SK-N-SH treated with all-trans-retinoic acid at 6 μM for 48 hours (cell line): ENCODE measurements around the gene CIBAR2.

Source experiments
- ATAC-seq: fragments of 200-7000 bp; cut with Tn5 transposase; 3 replicates; pipeline ENCODE4 v1.9.1; 2020; ENCODE audit warnings: mild to moderate bottlenecking, moderate library complexity
- ARNTL ChIP-seq: fragments of 450-650 bp; formaldehyde crosslinking; IDR thresholded peaks from 2 replicates; pipeline ENCODE4 v1.5.0; 2020; ENCODE audit warnings: low read depth, mild to moderate bottlenecking, moderate library complexity, borderline replicate concordance
- BACH2 ChIP-seq: fragments of 250-450 bp; sonication (Bioruptor Pico); IDR thresholded peaks from 2 replicates; pipeline ENCODE4 v1.9.0; 2021; ENCODE audit warnings: mild to moderate bottlenecking, borderline replicate concordance
- CREB5 ChIP-seq: fragments of 250-450 bp; sonication (Bioruptor Pico); IDR thresholded peaks from 2 replicates; pipeline ENCODE4 v1.5.1; 2020; ENCODE audit warnings: low read depth, mild to moderate bottlenecking, moderate library complexity
- CSDC2 ChIP-seq: fragments of 250-450 bp; sonication (Bioruptor Pico); IDR thresholded peaks from 2 replicates; pipeline ENCODE4 v1.5.0; 2020; ENCODE audit warnings: mild to moderate bottlenecking, moderate library complexity
- ESRRG ChIP-seq: fragments of 250-450 bp; sonication (Bioruptor Pico); IDR thresholded peaks from 2 replicates; pipeline ENCODE4 v1.6.1; 2021; ENCODE audit warnings: mild to moderate bottlenecking
- GLIS3 ChIP-seq: fragments of 250-450 bp; sonication (Bioruptor Pico); IDR thresholded peaks from 2 replicates; pipeline ENCODE4 v1.5.0; 2020; ENCODE audit warnings: mild to moderate bottlenecking, moderate library complexity
- ISL1 ChIP-seq: fragments of 250-450 bp; sonication (Bioruptor Pico); IDR thresholded peaks from 2 replicates; pipeline ENCODE4 v2.1.2; 2022; ENCODE audit warnings: mild to moderate bottlenecking, moderate library complexity
- OSR1 ChIP-seq: fragments of 250-450 bp; sonication (Bioruptor Pico); IDR thresholded peaks from 2 replicates; pipeline ENCODE4 v1.8.0; 2022; ENCODE audit warnings: moderate library complexity, mild to moderate bottlenecking, inconsistent platforms
- PATZ1 ChIP-seq: fragments of 250-450 bp; sonication (Bioruptor Pico); IDR thresholded peaks from 2 replicates; pipeline ENCODE4 v1.8.0; 2020; ENCODE audit warnings: mild to moderate bottlenecking, moderate library complexity, borderline replicate concordance
- POU6F1 ChIP-seq: fragments of 250-450 bp; sonication (Bioruptor Pico); IDR thresholded peaks from 2 replicates; pipeline ENCODE4 v1.8.0; 2021; ENCODE audit warnings: low read depth, mild to moderate bottlenecking, moderate library complexity, borderline replicate concordance
- PPARA ChIP-seq: fragments of 250-450 bp; sonication (Bioruptor Pico); IDR thresholded peaks from 2 replicates; pipeline ENCODE4 v1.5.0; 2020; ENCODE audit warnings: mild to moderate bottlenecking, borderline replicate concordance
- RARB ChIP-seq: fragments of 250-450 bp; sonication (Bioruptor Pico); IDR thresholded peaks from 2 replicates; pipeline ENCODE4 v1.8.0; 2021; ENCODE audit warnings: mild to moderate bottlenecking, moderate library complexity
- SNAI2 ChIP-seq: fragments of 250-450 bp; sonication (Bioruptor Pico); IDR thresholded peaks from 2 replicates; pipeline ENCODE4 v1.5.0; 2020; ENCODE audit warnings: mild to moderate bottlenecking, moderate library complexity
- TOX ChIP-seq: fragments of 250-450 bp; sonication (Bioruptor Pico); IDR thresholded peaks from 2 replicates; pipeline ENCODE4 v1.8.0; 2021; ENCODE audit warnings: mild to moderate bottlenecking, moderate library complexity, borderline replicate concordance
- ZC3H10 ChIP-seq: fragments of 250-450 bp; sonication (Bioruptor Pico); IDR thresholded peaks from 2 replicates; pipeline ENCODE4 v1.5.1; 2021; ENCODE audit warnings: mild to moderate bottlenecking, moderate library complexity
- ZFP3 ChIP-seq: fragments of 250-450 bp; sonication (Bioruptor Pico); IDR thresholded peaks from 2 replicates; pipeline ENCODE4 v1.5.0; 2020; ENCODE audit warnings: mild to moderate bottlenecking, moderate library complexity
- ZFP30 ChIP-seq: fragments of 450-650 bp; formaldehyde crosslinking; IDR thresholded peaks from 2 replicates; pipeline ENCODE4 v1.5.0; 2022; ENCODE audit warnings: mild to moderate bottlenecking, moderate library complexity
- ZNF565 ChIP-seq: fragments of 450-650 bp; formaldehyde crosslinking; conservative IDR thresholded peaks from 2 replicates; pipeline ENCODE4 v1.5.0; 2020; ENCODE audit warnings: low read depth, mild to moderate bottlenecking, moderate library complexity
- ZNF70 ChIP-seq: fragments of 450-650 bp; formaldehyde crosslinking; IDR thresholded peaks from 2 replicates; pipeline ENCODE4 v1.5.0; 2020; ENCODE audit warnings: mild to moderate bottlenecking, moderate library complexity
- ZNF8 ChIP-seq: fragments of 450-650 bp; formaldehyde crosslinking; IDR thresholded peaks from 2 replicates; pipeline ENCODE4 v1.5.0; 2020; ENCODE audit warnings: mild to moderate bottlenecking, moderate library complexity
- TF ChIP-seq, protein P1 (sequence below): fragments of 250-450 bp; sonication (Bioruptor Pico); IDR thresholded peaks from 2 replicates; pipeline ENCODE4 v1.5.1; 2021; ENCODE audit warnings: mild to moderate bottlenecking, moderate library complexity

Gene CIBAR2

GRCh38 chr16:85098565-85098964 lies 13.7 kb downstream of the CIBAR2 start (continued):
- TF ChIP-seq, protein P1, sequence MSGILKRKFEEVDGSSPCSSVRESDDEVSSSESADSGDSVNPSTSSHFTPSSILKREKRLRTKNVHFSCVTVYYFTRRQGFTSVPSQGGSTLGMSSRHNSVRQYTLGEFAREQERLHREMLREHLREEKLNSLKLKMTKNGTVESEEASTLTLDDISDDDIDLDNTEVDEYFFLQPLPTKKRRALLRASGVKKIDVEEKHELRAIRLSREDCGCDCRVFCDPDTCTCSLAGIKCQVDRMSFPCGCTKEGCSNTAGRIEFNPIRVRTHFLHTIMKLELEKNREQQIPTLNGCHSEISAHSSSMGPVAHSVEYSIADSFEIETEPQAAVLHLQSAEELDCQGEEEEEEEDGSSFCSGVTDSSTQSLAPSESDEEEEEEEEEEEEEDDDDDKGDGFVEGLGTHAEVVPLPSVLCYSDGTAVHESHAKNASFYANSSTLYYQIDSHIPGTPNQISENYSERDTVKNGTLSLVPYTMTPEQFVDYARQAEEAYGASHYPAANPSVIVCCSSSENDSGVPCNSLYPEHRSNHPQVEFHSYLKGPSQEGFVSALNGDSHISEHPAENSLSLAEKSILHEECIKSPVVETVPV (CRISPR knock-in tag), result no peak
- TF ChIP-seq TOX (no peak), ESRRG (CRISPR knock-in tag) (no peak), ZC3H10 (CRISPR knock-in tag) (no peak), ZFP30 (CRISPR knock-in tag) (no peak)

- TF ChIP-seq GLIS3 (CRISPR knock-in tag) (no peak), PPARA (CRISPR knock-in tag) (no peak), SNAI2 (no peak), ZC3H10 (CRISPR knock-in tag) (no peak), ISL1 (CRISPR knock-in tag) (no peak), ZFP30 (CRISPR knock-in tag) (no peak), RARB (no peak), POU6F1 (CRISPR knock-in tag) (no peak), ZNF8 (CRISPR knock-in tag) (no peak), ZNF565 (no peak), BACH2 (CRISPR knock-in tag) (no peak), ESRRG (CRISPR knock-in tag) (no peak), ZNF70 (CRISPR knock-in tag) (no peak), PATZ1 (no peak)
- TF ChIP-seq, protein P1 (CRISPR knock-in tag), result no peak
- no peak for ATAC-seq
Measured at GRCh38 chr16:85096921-85097320, 15.4 kb downstream of the CIBAR2 start.

DNA sequence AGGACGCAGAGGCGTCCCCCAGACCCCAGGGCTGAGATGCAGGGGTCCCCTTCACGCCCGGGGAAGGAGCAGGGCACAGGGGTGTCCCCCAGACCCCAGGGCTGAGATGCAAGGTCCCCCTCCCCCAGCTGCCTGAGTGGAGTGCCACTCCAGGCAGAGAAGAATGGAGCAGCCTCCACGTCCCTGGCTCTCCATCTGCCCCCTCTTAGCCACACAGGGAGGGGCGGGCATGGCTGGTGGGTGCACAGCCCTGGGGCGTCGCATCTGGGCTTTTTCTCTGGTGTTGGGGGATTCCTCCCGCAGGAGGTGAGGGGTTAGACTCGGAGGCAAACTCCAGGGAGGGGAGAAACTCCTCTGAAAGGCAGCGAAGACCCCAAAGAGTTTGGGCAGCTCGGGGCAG lies 17.5 kb downstream of the CIBAR2 start:
- no peak for TF ChIP-seq ZNF565
- TF ChIP-seq OSR1 (CRISPR knock-in tag), result no peak
- no peak for TF ChIP-seq ARNTL (CRISPR knock-in tag)
- ATAC-seq, result no peak

- no peak for ATAC-seq
- no peak for TF ChIP-seq CSDC2 (CRISPR knock-in tag)
- TF ChIP-seq ZC3H10 (CRISPR knock-in tag), result no peak
- TF ChIP-seq CREB5 (CRISPR knock-in tag), result no peak
- TF ChIP-seq OSR1 (CRISPR knock-in tag), result no peak
- no peak for TF ChIP-seq PPARA (CRISPR knock-in tag)
- TF ChIP-seq ESRRG (CRISPR knock-in tag), result no peak
- no peak for TF ChIP-seq SNAI2
- TF ChIP-seq ZNF565, result no peak
- TF ChIP-seq PATZ1, result no peak
- no peak for TF ChIP-seq ZFP3 (CRISPR knock-in tag)
- TF ChIP-seq, all 23 proteins: peak for 0
Measured at GRCh38 chr16:85094176-85094805, 18.0 kb downstream of the CIBAR2 start.
